SU-DHL-6 (cell line): ENCODE data around the gene MGAT1.

Experiments used
- EZH2phosphoT487 ChIP-seq: fragments of 200-600 bp; sonication (generic), shearing (Covaris generic); conservative IDR thresholded peaks from 2 replicates; pipeline ENCODE4 v1.6.1; 2018; ENCODE audit warnings: mild to moderate bottlenecking, antibody characterized with exemption, low read length, moderate library complexity, mixed read lengths
- TF ChIP-seq, protein P1 (sequence below): fragments of 200-600 bp; sonication (generic); IDR thresholded peaks from one replicate; pipeline ENCODE4 v1.5.1; 2017; ENCODE audit warnings: antibody characterized with exemption, mild to moderate bottlenecking, low read length, moderate library complexity; ENCODE audit not compliant: insufficient read depth, poor library complexity, severe bottlenecking

DNA sequence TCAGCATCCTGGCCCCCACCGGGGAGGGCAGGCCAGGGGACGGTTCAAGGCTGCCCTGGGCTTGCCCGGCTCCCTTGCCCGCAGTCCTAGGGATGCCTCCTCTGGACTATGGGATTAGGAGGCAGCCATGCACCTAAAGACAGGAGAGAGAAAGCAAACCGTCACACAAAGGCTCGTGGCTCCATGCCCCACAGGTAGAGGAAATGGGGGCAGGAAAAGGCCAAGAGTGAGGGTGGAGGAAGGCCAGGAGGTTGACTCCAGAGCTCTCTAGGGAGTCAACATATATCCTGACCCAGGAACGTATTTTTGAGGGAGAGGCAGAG is 9.7 kb downstream of the MGAT1 start:
- TF ChIP-seq, protein P1, sequence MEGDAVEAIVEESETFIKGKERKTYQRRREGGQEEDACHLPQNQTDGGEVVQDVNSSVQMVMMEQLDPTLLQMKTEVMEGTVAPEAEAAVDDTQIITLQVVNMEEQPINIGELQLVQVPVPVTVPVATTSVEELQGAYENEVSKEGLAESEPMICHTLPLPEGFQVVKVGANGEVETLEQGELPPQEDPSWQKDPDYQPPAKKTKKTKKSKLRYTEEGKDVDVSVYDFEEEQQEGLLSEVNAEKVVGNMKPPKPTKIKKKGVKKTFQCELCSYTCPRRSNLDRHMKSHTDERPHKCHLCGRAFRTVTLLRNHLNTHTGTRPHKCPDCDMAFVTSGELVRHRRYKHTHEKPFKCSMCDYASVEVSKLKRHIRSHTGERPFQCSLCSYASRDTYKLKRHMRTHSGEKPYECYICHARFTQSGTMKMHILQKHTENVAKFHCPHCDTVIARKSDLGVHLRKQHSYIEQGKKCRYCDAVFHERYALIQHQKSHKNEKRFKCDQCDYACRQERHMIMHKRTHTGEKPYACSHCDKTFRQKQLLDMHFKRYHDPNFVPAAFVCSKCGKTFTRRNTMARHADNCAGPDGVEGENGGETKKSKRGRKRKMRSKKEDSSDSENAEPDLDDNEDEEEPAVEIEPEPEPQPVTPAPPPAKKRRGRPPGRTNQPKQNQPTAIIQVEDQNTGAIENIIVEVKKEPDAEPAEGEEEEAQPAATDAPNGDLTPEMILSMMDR: no peak
- TF ChIP-seq EZH2phosphoT487: no peak
